HG02642 (cell line): ENCODE data around the gene CPEB1.

ENCODE experiments used
- ATAC-seq: cut with Tn5 transposase; IDR thresholded peaks from one replicate; pipeline ENCODE4 v1.9.1; 2021; ENCODE audit warnings: mild to moderate bottlenecking; ENCODE audit not compliant: unreplicated experiment, poor library complexity

The CPEB1 gene

DNA sequence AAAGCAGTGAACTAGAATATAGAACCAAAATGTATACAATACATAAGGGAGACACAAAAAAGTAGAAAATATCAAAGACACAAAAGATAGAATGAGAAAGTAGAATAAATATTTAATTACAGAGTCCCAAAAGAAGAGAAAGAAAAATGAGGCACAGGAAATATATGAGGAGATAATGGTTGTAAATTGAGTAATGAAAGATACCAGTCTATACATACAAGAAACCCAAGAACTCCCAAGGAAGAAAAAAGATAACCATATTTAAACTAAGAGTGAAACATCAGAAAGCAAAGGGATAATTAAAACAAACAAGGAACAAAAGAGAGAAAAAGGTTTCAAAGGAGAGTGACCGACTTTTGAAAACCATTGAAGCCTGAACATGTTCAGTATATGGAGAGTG is 47.3 kb downstream of the CPEB1 start:
- ATAC-seq, result no peak

DNA sequence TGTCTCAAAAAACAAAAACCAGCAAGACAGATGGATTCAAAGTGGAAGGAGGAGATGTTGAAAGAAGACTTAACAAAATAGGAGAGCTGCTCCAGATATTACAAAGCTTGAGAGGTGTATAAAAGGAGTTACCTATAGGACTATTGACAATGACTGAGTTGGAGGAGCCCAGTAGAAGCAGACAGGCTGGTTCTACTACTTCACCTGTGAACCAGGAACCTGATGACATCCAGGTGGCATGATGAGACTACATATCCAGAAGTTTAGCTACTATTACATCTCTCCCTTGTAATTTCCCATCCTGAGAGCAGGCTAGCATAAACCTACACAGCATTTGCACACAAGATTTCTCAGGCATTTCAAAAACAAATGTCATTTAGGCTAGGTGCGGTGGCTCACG is 49.3 kb downstream of the CPEB1 start:
- ATAC-seq, result no peak

DNA sequence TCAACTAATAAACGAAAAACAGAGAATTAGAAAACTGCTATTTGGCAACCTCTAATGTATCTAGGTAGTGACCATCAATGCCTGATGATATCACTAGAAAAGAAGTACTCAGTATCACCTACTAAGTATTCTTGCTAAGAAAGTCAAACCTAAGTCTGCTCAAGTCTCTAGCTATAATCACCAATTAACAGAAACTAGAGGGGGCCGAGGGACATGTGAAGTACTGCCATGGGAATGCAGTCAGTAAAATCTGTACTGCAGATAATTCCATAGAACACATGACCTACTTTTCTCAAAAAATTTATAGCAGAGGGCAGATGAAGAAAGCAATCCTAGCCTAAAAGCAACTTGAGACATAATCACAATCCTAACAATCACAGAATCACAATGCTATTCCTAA is 51.4 kb downstream of the CPEB1 start:
- no peak for ATAC-seq

DNA sequence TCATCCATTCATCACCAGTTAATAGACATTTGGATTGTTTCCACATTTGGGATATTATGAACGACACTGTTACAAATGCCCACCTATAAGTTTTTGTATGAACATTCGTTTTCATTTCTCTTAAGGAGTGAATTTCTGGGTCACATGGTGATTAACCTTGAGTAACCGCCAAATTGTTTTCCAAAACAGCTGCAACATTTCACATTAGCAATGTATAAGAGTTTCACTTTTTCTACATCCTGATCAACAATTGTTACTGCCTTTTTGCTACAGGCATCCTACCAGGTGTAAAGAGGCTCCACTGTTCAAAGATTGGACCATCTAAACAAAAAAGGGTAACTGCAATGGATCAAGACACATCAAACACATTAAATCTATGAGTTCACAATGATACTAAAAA is 52.0 kb downstream of the CPEB1 start:
- no peak for ATAC-seq

DNA sequence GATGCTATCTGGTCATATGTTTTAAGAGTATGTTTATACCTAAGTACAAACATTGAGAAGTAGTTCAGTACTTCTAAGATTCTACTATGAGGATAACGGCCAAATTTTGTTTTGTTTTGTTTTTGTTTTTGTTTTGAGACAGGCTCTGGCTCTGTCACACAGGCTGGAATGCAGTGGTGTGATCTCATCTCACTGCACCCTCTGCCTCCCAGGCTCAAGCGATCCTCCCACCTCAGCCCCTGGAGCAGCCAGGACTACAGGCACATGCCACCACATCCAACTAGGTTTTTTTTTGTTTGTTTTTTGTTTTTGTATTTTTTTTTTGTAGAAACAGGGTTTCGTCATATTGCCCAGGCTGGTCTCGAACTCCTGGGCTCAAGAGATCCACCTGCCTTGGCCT is 59.4 kb downstream of the CPEB1 start:
- ATAC-seq, result no peak

DNA sequence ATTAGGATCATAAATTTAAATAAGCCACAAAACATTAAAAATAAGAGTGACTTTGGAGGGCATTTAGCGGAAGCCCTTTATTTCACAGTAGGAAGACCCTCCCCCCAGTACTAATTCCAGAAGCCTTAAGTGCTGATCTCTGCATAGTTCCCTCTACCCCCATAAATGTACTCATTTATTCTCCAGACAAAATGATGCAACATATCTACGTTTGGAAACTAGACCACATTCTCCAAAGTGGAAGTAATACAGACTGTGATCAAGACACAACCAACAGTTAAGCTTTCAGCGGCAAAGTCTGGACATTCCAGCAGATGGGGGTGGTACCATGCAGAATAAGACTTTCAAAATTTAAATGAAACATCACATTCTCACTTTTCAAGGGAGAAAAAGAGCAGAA is 62.1 kb downstream of the CPEB1 start:
- no peak for ATAC-seq

DNA sequence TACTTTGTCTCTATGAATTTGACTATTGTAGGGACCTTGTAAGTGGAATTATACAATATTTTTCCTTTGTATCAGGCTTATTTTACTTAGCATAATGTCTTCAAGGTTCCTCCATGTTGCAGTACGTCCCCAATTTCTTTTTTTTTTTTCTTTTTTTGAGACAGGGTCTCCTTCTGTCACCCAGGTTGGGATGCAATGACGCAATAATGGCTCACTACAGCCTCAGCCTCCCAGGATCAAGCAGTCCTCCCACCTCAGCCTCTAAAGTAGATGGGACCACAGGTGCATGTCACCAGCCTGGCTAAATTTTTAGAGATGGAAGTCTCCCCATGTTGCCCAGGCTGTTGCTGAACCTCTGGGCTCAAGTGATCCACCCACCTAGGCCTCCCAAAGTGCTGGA is 66.5 kb downstream of the CPEB1 start:
- no peak for ATAC-seq

DNA sequence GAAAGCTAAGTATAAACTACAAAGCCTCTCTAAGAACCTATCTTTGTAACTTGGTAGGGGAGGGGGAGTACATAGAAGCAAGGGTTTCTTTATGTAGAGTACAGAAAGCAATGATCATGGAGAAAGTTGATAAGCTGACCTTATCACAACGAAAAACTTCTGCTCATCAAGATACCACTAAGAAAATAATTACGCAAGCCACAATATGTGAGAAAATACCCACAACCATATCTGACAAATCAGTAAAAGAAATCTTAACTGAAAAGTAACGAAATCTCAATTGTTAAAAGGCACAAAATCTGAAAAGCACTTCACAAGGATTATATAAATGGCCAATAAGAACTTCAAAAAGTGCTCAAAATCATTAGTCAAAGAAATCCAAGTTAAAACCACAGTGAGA is 71.8 kb downstream of the CPEB1 start:
- no peak for ATAC-seq

DNA sequence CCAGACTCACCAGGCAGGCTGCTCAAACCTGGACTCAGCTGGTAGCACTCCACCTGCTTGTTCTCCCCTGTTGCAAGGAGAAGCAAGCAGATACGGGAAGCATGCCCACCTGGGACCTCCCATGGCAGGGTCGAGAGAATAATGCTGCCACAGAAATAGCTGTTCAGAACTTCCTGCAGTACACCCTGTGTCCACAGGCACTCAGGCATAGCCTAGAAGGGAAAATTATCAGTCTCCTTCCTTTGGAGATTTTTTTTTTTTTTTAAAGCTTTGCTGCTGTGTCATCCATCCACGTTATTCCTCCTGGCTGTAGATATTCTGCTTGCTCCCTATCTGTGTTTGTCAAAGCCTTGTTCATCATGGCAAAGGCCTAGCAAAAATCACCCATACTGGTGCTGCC is 74.2 kb downstream of the CPEB1 start:
- no peak for ATAC-seq

DNA sequence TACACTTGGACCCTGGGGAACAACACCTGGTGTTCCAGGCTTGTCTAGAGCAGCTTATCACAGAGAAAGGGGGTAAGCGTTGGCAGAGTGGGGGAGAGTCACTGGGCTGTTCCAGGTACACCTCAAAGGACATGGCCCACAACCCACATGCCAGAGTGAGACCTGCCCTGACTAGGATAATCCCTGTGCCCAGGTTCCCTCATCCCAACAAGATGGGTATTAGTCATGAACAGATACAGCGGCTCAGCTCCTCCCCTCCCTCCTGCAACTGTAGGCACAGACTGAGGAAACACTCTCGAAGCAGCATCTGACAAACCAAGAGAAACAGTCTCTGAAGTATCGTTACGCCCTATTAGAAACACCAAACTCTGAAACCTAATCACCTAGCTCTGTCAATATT is 74.9 kb downstream of the CPEB1 start:
- ATAC-seq, result no peak

DNA sequence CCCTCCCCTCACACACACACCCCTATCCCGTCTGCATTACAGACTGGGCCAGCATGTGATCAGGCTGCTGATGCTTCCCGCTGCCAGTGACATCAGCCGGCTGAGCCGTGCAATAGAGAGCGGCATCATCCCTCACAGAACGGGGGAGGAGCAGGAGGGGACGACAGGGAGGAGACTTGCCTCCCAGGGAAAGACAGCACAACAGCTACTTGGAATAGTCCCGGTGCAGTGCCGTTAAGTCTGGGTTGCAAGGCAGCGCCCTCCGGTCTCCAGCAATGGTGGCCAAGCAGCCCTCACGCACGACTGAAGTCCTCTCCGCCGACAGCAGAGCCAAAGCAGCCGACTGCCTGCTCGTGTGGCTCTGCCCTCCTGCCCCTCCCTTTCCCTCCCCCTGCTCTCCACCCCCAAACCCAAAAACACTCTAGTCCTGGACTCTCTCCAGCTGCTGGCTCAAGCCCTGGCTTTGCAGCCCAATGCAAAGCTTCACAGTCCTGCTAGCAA is 75.4 kb downstream of the CPEB1 start:
- no peak for ATAC-seq

DNA sequence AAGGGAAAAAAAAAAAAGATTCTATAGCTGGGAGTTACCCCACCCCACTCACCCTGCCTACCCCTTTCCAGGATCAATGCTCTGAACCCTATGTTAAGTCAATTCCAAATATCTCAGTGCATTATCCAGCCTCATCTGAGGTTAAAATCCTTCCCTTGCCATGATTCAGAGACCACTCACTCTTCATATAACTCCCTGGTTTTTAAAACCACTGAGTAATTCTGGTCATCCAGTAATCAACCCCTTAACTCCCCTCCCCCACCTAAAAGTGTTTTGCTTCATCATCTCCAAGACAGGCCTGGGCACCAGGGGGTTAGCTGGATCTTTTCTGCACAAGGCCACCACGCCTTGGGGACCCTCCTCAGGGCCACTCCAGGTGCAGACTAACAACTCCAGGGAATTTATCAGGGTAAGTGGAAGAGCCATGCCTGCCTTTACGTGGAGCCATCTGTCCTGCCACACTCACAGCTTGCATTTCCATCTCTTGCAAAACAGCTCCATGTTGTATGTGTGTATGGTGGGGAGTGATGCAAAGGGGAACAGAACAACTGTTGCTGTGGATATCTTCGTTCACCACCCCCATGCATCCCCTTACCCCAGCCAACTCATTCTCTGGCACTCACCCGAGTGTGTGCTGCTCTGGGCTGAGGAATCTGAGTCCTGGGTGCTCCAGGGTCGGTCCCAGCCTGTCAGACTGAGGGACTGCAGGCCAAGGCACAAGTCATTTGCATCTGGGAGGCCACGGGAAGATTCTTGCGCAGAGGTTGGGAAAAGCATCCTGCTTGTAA is 76.2 kb downstream of the CPEB1 start:
- ATAC-seq, result no peak

DNA sequence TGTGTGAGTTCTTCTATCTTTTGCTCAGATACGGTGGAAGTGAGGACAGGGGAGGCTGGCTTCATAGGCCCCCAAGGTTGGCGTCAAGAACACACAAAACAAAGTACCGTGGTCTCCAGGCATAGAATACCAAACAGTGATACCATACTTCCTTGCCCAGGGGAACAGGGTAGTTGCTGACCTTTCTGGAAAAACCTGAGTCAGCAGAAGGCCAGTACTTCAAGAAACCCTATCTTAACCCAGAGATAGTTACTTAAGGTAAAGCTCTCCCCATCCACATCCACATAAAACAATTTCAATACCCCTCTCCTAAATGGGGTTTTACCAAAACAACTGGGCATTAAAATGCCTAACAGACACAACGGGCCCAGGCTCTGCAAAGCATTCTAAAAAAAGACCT is 77.3 kb downstream of the CPEB1 start:
- ATAC-seq, result no peak

DNA sequence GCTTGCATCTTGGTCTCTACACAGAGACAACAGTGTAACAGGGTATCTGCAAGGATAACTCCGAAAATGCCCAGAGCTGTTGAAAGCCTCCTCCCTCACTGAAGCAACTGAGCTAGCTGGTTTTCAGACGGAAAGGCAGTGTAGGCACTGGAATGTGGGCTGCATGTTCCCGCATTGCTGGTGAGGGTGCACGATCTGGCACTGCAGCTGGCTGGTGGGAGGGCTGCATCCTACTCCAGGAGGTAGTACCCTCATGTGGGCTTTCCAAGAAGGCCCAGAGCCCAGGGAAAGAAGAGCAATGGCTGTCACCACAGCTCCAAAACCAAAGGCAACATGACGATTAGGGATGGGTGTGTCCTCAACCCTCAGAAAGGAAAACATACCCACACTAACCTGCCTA is 78.2 kb downstream of the CPEB1 start:
- no peak for ATAC-seq

DNA sequence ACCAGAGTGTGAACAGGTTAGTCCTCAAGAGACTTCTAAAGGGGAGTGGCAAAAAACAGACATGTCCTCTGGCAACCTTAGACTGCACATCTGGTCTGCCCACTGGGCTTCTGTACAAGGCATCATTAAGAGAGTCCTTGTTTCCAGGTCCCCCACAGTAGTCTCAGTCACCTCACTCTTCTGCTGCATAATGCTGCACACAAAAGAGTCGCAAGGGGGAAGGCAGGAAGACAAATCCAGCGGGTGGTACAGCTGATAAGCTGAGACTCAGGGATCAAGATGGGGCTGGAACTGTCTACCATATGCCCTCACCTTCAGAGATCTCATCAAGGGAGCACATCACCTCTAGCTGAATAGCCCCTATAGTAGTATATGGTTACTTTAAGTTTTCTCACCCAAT is 79.5 kb downstream of the CPEB1 start:
- no peak for ATAC-seq

DNA sequence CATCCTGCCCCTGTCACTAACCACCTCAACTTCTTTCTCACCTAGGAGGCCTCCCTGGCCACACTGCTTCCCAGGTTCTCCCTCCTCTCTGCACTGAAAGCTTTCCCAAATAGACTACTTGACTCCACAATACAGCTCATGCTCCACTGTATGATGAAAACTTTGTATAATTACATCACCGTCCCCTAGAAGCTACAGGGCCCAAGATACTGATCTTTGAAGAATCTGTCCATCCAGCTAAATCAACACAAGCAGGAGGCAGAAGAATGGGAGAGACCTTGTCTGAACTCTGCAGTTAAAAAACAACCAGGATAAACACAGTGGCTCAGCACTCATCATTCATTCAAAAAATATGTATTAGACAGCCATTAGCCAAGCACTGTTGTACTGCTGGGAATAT is 80.5 kb downstream of the CPEB1 start:
- ATAC-seq, result no peak

DNA sequence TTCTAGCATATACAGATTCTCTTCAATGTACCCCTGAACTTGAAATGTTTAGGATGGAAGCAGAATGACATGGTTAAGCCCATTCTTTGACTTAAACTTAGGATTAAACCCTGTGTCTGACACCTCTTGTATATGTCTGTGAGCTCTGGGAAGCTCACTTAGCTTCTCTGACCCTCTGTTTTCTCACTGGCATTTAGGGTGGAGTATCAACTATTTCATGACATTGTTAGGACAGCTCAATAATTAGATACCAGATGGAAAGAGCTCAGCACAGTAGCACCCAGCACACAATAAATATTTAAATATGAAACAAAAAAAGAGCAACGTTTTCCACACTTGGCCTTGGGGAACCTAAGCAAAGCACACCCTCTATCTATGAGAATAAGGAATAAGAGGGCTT is 88.7 kb downstream of the CPEB1 start:
- ATAC-seq, result no peak

DNA sequence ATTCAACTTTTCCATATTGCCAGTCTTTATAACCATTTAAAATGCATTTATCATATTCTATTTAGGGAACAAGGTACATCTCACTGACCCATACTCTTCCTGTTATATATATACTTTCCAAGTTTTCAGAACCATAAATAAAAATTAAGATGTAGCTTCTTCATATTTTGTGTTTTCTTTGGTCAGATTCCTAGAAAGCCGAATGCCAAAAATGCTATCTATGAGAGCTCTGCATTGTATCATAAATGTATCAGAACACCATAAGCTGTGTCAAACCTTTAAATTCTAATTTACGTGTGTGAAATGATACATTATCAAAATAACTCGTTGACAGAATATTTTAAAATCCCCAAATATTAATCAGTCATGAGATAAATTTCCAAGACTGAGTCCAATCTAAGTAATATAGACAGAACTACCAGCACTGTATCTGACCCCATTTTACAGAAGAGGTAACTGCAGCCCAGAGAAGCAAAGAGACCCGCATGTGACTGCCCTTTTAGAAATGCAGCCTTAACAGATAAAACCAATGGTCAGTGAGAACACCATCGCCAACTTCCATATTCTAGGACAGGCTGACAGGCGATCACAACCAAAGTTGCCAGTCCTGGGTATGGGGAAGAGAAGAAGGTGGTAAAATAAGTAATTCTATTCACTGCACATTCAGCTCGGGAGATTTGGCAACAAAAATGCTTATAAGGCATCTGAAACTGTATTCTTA is 90.7 kb downstream of the CPEB1 start:
- no peak for ATAC-seq

DNA sequence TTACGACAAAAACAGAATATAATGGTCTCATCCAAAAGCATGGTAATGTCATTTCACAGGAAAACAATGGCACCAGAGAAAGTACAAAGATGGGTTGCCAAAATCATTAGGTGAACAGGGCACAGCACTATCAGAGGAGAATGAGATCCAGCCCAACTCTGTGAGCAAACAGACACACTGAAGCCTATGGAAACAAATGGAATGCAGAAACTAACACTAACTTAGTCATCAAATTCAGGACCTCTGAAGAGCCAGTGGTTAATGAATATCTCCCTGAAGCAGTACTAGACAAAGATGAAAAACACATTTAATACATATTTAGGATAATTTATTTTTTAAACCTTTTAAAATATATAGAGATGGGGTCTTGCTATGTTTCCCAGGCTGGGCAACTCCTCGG is 92.3 kb downstream of the CPEB1 start:
- no peak for ATAC-seq

DNA sequence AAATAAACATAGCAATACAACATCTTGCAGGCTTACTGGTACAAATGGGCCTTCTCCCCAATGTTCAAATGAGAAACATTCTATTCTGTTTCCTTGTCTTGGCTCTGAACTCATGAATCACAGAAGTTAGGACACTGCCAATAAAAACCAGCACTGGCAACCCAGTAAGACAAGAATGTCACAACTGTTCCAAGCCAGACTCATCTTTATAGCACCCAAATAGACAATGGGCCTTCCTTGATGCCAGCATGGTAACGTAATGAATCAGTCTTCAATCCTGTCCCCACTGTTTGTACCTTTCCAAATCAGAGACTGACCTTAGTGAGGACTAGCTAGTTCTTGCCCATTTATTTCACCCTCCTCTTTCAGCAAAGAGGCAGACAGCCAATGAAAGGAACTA is 92.8 kb downstream of the CPEB1 start:
- ATAC-seq, result no peak

DNA sequence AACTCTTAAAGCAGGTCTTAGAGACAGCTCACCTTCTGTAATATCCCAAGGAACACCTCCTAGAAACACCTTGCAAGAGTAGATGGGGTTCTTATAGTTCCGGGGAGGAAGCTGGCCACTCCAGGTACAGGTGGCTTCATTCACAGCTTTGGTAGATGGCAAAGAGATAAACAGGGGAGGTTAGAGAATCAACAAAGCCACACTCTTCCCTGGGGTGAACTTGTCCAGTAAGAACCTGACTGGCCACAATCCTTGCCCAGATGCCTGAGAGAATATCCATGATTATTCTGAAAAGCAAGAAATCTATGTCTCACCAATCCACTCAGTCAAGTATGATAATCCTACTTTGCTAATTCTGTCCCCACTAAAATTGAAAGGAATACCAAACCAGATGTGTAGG is 93.3 kb downstream of the CPEB1 start:
- ATAC-seq, result no peak

DNA sequence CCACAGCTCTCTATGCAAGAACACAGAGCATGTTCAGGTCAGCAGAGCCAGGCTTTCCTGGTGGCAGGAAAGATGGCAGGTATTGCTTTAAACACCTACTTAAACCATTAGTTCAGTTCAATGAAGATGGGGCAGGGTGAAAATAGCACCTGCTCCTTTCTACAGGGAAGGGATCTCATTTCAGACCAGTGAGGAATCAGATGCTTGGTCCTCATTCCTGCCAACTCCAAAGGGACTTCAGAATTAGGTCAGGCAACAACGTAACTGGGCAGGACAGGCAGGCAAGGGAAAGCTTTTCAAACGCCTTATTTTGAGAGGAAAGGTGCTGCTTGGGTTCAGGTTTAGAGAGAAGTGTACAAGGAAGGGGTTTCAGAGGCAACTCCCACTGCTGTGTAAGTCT is 94.3 kb downstream of the CPEB1 start:
- ATAC-seq, result no peak
